Cardiac muscle cell (in vitro differentiated cells and primary cell): ENCODE measurements around the gene ZNF385C. TPM values are rescaled to one million over a fixed set of nuclear protein-coding genes. Genes with fewer than 3 reads are reported as not detected.

Source experiments
- DNase-seq, 2 donors: peaks; one replicate each; pipeline versions ENCODE4 v3.0.0 to v3.0.0-alpha.2; 2010 to 2017; ENCODE audit warnings: low read depth in 1 of 2, low spot score in 1 of 2
- H3K27ac ChIP-seq: fragments of 200-600 bp; sonication (generic); 2 replicates; pipeline ENCODE4 v1.5.1; 2016
- H3K27me3 ChIP-seq: fragments of 200-600 bp; sonication (generic); 2 replicates; pipeline ENCODE4 v1.6.0; 2016; ENCODE audit warnings: control low read depth
- H3K36me3 ChIP-seq: fragments of 200-600 bp; sonication (generic); 2 replicates; pipeline ENCODE4 v1.5.1; 2016; ENCODE audit warnings: control low read depth
- H3K4me1 ChIP-seq: fragments of 200-600 bp; sonication (generic); 2 replicates; pipeline ENCODE4 v1.8.1; 2017; ENCODE audit warnings: low read depth, mild to moderate bottlenecking, mixed run types
- H3K4me3 ChIP-seq: fragments of 200-600 bp; sonication (generic); 2 replicates; pipeline ENCODE4 v1.5.1; 2016; ENCODE audit warnings: mild to moderate bottlenecking
- H3K9me3 ChIP-seq: fragments of 200-600 bp; sonication (generic); 2 replicates; pipeline ENCODE4 v1.5.1; 2017; ENCODE audit warnings: low read depth, mild to moderate bottlenecking, control low read depth
- polyA plus RNA-seq: library from polyadenylated mRNA; unstranded; fragments of >200 nt; fragmentation: Nextera tagmentation; extraction: Ambion mirVana; gene quantifications from 2 replicates; pipeline ENCODE4 v1.2.1, GENCODE V29; 2016
- total RNA-seq: library from RNA; depleted of rRNA; stranded (reverse); fragments of >200 nt; gene quantifications from 2 replicates; pipeline ENCODE4 v1.2.3, GENCODE V29; 2016
- TF ChIP-seq, protein P1 (sequence below): IDR thresholded peaks from 2 replicates; pipeline ENCODE4 v1.5.1; 2012; ENCODE audit warnings: low read depth, mild to moderate bottlenecking, low read length

ZNF385C gene
- total and polyA plus RNA-seq, 2 experiments from 2014 or later = 2.1 to 3.0 TPM

- H3K27me3 ChIP-seq = no peaks in the 10 kb centered on the region
- no peaks in the 10 kb centered on the region for H3K9me3 ChIP-seq
- no peak overlapping the region for H3K4me3 ChIP-seq
- peaks cover 20% of the 10 kb centered on the region for H3K36me3 ChIP-seq
- peak overlapping the region; percentile 42 for H3K27ac ChIP-seq
- TF ChIP-seq, protein P1, sequence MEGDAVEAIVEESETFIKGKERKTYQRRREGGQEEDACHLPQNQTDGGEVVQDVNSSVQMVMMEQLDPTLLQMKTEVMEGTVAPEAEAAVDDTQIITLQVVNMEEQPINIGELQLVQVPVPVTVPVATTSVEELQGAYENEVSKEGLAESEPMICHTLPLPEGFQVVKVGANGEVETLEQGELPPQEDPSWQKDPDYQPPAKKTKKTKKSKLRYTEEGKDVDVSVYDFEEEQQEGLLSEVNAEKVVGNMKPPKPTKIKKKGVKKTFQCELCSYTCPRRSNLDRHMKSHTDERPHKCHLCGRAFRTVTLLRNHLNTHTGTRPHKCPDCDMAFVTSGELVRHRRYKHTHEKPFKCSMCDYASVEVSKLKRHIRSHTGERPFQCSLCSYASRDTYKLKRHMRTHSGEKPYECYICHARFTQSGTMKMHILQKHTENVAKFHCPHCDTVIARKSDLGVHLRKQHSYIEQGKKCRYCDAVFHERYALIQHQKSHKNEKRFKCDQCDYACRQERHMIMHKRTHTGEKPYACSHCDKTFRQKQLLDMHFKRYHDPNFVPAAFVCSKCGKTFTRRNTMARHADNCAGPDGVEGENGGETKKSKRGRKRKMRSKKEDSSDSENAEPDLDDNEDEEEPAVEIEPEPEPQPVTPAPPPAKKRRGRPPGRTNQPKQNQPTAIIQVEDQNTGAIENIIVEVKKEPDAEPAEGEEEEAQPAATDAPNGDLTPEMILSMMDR = no peak
- H3K4me1 ChIP-seq = peaks cover 9% of the 10 kb centered on the region
- peak in 1 of 2 donors; percentile 80 for DNase-seq
These were observed 34.7 kb upstream of the ZNF385C start for GRCh38 chr17:42132941-42133340.

GRCh38 chr17:42131981-42132432 lies 33.7 kb upstream of the ZNF385C start:
- TF ChIP-seq, protein P1 = no peak
- no peaks in the 10 kb centered on the region for H3K9me3 ChIP-seq
- no peaks in the 10 kb centered on the region for H3K27me3 ChIP-seq
- H3K36me3 ChIP-seq = peaks cover 23% of the 10 kb centered on the region
- peaks cover 9% of the 10 kb centered on the region for H3K4me1 ChIP-seq
- H3K27ac ChIP-seq = no peak overlapping the region
- DNase-seq = peak in 1 of 2 donors; percentile 50
- no peak overlapping the region for H3K4me3 ChIP-seq

DNA sequence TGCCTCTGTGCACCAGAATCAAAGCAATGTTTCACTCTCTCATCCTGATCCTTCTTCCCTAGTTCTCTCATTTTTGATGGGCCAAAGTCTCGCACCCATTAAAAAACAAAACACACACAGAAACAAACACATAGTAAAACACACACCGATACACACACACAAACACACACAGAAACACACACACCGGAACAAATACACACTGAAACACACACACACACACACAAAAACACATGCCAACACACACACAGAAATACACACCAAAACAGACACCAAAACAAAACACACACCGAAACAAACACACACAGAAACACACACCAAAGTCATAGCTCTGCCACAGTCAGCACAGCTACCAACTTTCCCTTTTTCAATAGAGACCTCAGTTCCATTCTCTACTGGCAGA lies 33.0 kb upstream of the ZNF385C start:
- peaks cover 27% of the 10 kb centered on the region for H3K36me3 ChIP-seq
- H3K27ac ChIP-seq = no peak overlapping the region
- no peak overlapping the region for H3K4me3 ChIP-seq
- no peaks in the 10 kb centered on the region for H3K27me3 ChIP-seq
- no peaks in the 10 kb centered on the region for H3K9me3 ChIP-seq
- no peak for DNase-seq
- TF ChIP-seq, protein P1 = no peak
- H3K4me1 ChIP-seq = peaks cover 9% of the 10 kb centered on the region

GRCh38 chr17:42130310-42130936 lies 32.1 kb upstream of the ZNF385C start:
- DNase-seq = no peak
- Histone ChIP-seq H3K36me3 (peaks cover 27% of the 10 kb centered on the region), H3K27me3 (no peaks in the 10 kb centered on the region), H3K9me3 (no peaks in the 10 kb centered on the region), H3K4me1 (peaks cover 2% of the 10 kb centered on the region), H3K4me3 (no peak overlapping the region), H3K27ac (no peak overlapping the region)
- TF ChIP-seq, protein P1 = no peak

DNA sequence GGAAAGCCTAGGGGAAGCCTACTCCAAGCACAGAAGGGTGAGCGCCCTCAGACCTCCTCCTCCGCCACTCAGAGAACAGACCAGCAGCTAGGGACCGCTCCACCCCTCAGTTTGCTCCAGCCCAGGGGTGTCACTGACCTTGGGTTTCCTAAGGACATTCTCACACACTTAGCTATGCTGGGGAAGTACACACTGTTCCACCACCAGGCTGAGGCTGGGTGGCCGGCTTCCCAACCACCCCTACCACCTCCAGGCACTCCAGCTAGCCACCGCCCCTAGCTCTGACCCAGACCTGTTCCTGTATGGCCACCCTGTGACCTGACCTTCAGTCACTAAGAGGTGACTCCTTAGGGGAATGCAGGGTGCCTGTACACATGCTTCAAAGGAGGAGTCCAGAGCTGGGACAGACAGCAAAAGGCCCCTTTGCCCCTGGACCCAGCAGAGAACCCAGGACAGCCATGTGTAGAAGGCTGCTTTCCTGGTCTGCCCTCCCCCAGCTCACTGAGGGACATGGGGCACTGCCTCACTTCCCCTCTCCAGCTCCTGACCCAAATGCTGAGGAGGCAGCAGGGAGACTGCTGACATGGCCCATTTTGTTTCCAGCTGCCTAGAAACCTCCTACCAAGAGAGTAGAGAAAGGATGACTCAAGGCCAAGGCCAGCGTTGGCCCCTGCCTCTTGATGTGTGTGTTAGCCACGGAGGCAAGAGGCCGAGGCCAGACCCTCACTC lies 31.0 kb upstream of the ZNF385C start:
- no peak for DNase-seq
- Histone ChIP-seq H3K9me3 (no peaks in the 10 kb centered on the region), H3K4me3 (no peak overlapping the region), H3K27me3 (no peaks in the 10 kb centered on the region), H3K36me3 (peaks cover 27% of the 10 kb centered on the region), H3K27ac (no peak overlapping the region), H3K4me1 (no peaks in the 10 kb centered on the region)
- TF ChIP-seq, protein P1 = no peak
